Measurements from ENCODE around the gene HSF5. TPM values are rescaled to one million over a fixed set of nuclear protein-coding genes. Genes with fewer than 3 reads are reported as not detected.

The HSF5 gene
- total RNA-seq, 1 experiment from 2014 or later, result not detected

DNA sequence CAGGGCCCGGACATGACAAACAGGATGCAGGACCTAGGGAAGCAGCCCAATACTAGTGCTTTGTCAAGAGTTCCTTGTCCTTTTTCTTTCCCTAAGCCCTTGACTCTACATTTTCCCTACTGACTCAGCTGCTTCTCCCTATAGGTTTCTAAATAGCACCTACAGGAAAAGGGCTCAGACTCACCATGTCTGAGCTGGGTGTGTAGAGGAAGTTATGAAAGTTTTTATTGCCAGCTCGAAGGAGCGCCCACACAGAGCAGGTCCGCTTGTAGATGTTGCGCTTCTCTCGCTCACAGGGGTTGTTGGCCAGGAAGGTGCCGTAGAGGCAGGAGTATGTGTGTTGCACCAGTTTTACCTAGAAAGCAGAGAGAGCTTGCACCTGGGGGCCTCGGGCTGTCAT is 15.7 kb upstream of the HSF5 start:
- intact Hi-C loops (cut with micrococcal nuclease), result no loop called here
- TF ChIP-seq RAD21 (IDR thresholded peaks at IDR 0.05; ENCODE audit: low read depth) (no peak), ZFX (IDR thresholded peaks at IDR 0.05) (no peak), SIN3A (IDR thresholded peaks at IDR 0.05; ENCODE audit: low read depth) (no peak), TCF7L2 (IDR thresholded peaks at IDR 0.05; ENCODE audit: borderline replicate concordance, extremely low read depth, insufficient read depth, insufficient read length) (no peak), POLR2A (IDR thresholded peaks at IDR 0.05; ENCODE audit: borderline replicate concordance, extremely low read depth, insufficient read depth, insufficient read length) (no peak), POLR2AphosphoS5 (IDR thresholded peaks at IDR 0.05; ENCODE audit: low read depth, low read length) (no peak), YY1 (IDR thresholded peaks at IDR 0.05; ENCODE audit: extremely low read depth, insufficient replicate concordance, low read depth, low read length) (no peak), SRF (IDR thresholded peaks at IDR 0.05; ENCODE audit: low read depth) (no peak), JUND (IDR thresholded peaks at IDR 0.05) (no peak), SP1 (IDR thresholded peaks at IDR 0.05; ENCODE audit: low read depth) (no peak), FOSL1 (IDR thresholded peaks at IDR 0.05; ENCODE audit: low read depth) (no peak), ELF1 (IDR thresholded peaks at IDR 0.05; ENCODE audit: borderline replicate concordance, low read depth) (no peak), ZNF274 (IDR thresholded peaks at IDR 0.05; ENCODE audit: low read depth, low read length) (no peak)
- TF ChIP-seq, protein P1, sequence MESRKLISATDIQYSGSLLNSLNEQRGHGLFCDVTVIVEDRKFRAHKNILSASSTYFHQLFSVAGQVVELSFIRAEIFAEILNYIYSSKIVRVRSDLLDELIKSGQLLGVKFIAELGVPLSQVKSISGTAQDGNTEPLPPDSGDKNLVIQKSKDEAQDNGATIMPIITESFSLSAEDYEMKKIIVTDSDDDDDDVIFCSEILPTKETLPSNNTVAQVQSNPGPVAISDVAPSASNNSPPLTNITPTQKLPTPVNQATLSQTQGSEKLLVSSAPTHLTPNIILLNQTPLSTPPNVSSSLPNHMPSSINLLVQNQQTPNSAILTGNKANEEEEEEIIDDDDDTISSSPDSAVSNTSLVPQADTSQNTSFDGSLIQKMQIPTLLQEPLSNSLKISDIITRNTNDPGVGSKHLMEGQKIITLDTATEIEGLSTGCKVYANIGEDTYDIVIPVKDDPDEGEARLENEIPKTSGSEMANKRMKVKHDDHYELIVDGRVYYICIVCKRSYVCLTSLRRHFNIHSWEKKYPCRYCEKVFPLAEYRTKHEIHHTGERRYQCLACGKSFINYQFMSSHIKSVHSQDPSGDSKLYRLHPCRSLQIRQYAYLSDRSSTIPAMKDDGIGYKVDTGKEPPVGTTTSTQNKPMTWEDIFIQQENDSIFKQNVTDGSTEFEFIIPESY (IDR thresholded peaks at IDR 0.05; ENCODE audit: extremely low read depth, insufficient replicate concordance, low read length), result no peak
- TF ChIP-seq, protein P2, sequence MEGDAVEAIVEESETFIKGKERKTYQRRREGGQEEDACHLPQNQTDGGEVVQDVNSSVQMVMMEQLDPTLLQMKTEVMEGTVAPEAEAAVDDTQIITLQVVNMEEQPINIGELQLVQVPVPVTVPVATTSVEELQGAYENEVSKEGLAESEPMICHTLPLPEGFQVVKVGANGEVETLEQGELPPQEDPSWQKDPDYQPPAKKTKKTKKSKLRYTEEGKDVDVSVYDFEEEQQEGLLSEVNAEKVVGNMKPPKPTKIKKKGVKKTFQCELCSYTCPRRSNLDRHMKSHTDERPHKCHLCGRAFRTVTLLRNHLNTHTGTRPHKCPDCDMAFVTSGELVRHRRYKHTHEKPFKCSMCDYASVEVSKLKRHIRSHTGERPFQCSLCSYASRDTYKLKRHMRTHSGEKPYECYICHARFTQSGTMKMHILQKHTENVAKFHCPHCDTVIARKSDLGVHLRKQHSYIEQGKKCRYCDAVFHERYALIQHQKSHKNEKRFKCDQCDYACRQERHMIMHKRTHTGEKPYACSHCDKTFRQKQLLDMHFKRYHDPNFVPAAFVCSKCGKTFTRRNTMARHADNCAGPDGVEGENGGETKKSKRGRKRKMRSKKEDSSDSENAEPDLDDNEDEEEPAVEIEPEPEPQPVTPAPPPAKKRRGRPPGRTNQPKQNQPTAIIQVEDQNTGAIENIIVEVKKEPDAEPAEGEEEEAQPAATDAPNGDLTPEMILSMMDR (IDR thresholded peaks at IDR 0.05 in 2 of 3, conservative IDR thresholded peaks at IDR 0.05 in 1 of 3; ENCODE audit: borderline replicate concordance in 1 of 3, insufficient read depth in 1 of 3, low read depth in 2 of 3, low read length in 2 of 3), result no peak
- TF ChIP-seq, protein P3, sequence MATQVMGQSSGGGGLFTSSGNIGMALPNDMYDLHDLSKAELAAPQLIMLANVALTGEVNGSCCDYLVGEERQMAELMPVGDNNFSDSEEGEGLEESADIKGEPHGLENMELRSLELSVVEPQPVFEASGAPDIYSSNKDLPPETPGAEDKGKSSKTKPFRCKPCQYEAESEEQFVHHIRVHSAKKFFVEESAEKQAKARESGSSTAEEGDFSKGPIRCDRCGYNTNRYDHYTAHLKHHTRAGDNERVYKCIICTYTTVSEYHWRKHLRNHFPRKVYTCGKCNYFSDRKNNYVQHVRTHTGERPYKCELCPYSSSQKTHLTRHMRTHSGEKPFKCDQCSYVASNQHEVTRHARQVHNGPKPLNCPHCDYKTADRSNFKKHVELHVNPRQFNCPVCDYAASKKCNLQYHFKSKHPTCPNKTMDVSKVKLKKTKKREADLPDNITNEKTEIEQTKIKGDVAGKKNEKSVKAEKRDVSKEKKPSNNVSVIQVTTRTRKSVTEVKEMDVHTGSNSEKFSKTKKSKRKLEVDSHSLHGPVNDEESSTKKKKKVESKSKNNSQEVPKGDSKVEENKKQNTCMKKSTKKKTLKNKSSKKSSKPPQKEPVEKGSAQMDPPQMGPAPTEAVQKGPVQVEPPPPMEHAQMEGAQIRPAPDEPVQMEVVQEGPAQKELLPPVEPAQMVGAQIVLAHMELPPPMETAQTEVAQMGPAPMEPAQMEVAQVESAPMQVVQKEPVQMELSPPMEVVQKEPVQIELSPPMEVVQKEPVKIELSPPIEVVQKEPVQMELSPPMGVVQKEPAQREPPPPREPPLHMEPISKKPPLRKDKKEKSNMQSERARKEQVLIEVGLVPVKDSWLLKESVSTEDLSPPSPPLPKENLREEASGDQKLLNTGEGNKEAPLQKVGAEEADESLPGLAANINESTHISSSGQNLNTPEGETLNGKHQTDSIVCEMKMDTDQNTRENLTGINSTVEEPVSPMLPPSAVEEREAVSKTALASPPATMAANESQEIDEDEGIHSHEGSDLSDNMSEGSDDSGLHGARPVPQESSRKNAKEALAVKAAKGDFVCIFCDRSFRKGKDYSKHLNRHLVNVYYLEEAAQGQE (IDR thresholded peaks at IDR 0.05; ENCODE audit: low read depth), result no peak
- Histone ChIP-seq H3K4me2 (ENCODE audit: low read length) (no peak overlapping the region), H3K9me3 (ENCODE audit: control insufficient read depth in 1 of 2, insufficient read depth in 1 of 2, low read depth in 1 of 2, low read length in 2 of 2) (no peaks in the 10 kb centered on the region), H3K79me2 (ENCODE audit: insufficient read depth, low read length) (no peaks in the 10 kb centered on the region), H3K27me3 (ENCODE audit: insufficient read depth, low read length) (no peaks in the 10 kb centered on the region), H3K36me3 (ENCODE audit: control insufficient read depth in 1 of 2, insufficient read depth in 2 of 2, low read length in 2 of 2) (peaks cover 50 to 56% of the 10 kb centered on the region in 2 experiments), H3K4me3 (replicated peaks in 1 of 2; ENCODE audit: low read depth in 1 of 2, low read length in 2 of 2) (no peak overlapping the region), H3K9ac (ENCODE audit: low read length) (no peak overlapping the region), H4K20me1 (ENCODE audit: insufficient read depth) (no peaks in the 10 kb centered on the region), H3K4me1 (ENCODE audit: control insufficient read depth in 1 of 2, insufficient read depth in 2 of 2, low read length in 2 of 2) (no peaks in the 10 kb centered on the region), H2AFZ (ENCODE audit: low read depth, low read length, poor library complexity, severe bottlenecking) (no peak overlapping the region), H3K27ac (ENCODE audit: low read depth, low read length) (no peak overlapping the region), H3K9me2 (ENCODE audit: insufficient read depth) (no peaks in the 10 kb centered on the region)
- ATAC-seq, result no peak
- ChIA-PET RAD21 (ENCODE audit: low non-redundant PET in 1 of 2, low total read pairs in 2 of 2, uncharacterized antibody in 2 of 2, unreplicated experiment in 2 of 2) (no interaction called here), CTCF (no interaction called here), POLR2A (no interaction called here)
- DNase-seq (ENCODE audit: low read depth, low spot score), result no peak
- BruUV-seq (replicated peaks), result no TSS peak
